Parathyroid adenoma (tissue), 2 donors: ENCODE results near the gene GGA3.
A peak's percentile ranks its signal among the peaks of the same experiment; 100 is the strongest.

Experiments
- H2AFZ ChIP-seq: fragments of 300-600 bp; sonication (generic); one replicate; pipeline ENCODE4 v1.7.0; 2017; ENCODE audit warnings: antibody characterized with exemption, mild to moderate bottlenecking
- H3K27ac ChIP-seq: fragments of 300-600 bp; sonication (generic); one replicate; pipeline ENCODE4 v1.7.0; 2017
- H3K27me3 ChIP-seq: fragments of 300-600 bp; sonication (generic); one replicate; pipeline ENCODE4 v1.7.0; 2017; ENCODE audit warnings: low read length; ENCODE audit not compliant: control insufficient read depth, insufficient read depth
- H3K36me3 ChIP-seq: fragments of 300-600 bp; sonication (generic); one replicate; pipeline ENCODE4 v1.7.0; 2017; ENCODE audit warnings: low read length; ENCODE audit not compliant: control insufficient read depth, insufficient read depth
- H3K4me1 ChIP-seq: fragments of 300-600 bp; sonication (generic); one replicate; pipeline ENCODE4 v1.7.0; 2017; ENCODE audit warnings: control low read depth
- H3K4me2 ChIP-seq: fragments of 300-600 bp; sonication (generic); one replicate; pipeline ENCODE4 v1.7.0; 2017; ENCODE audit warnings: low read length
- H3K4me3 ChIP-seq: fragments of 300-600 bp; sonication (generic); one replicate; pipeline ENCODE4 v1.7.0; 2017; ENCODE audit warnings: low read depth, low read length
- H3K79me2 ChIP-seq: fragments of 300-600 bp; sonication (generic); one replicate; pipeline ENCODE4 v1.7.0; 2017; ENCODE audit warnings: control low read depth
- H3K9ac ChIP-seq: fragments of 300-600 bp; sonication (generic); one replicate; pipeline ENCODE4 v1.7.0; 2017; ENCODE audit warnings: mild to moderate bottlenecking
- H3K9me3 ChIP-seq: fragments of 300-600 bp; sonication (generic); one replicate; pipeline ENCODE4 v1.7.0; 2017; ENCODE audit warnings: low read length; ENCODE audit not compliant: control insufficient read depth
- CTCF ChIP-seq: fragments of 300-600 bp; sonication (generic); IDR thresholded peaks from one replicate; pipeline ENCODE4 v1.7.0; 2017; ENCODE audit warnings: antibody characterized with exemption, mild to moderate bottlenecking
- donor health status: primary hyperparathyroidism.

The GGA3 gene

GRCh38 chr17:75252039-75252816 is 9.2 kb downstream of the GGA3 start:
- H3K36me3 ChIP-seq: no peaks in the 10 kb centered on the region
- no peak overlapping the region for H3K9ac ChIP-seq
- TF ChIP-seq CTCF: no peak

GRCh38 chr17:75250009-75250471 is 11.4 kb downstream of the GGA3 start:
- TF ChIP-seq CTCF: no peak
- Histone ChIP-seq H3K4me1 (no peaks in the 10 kb centered on the region), H3K27ac (peak overlapping the region; percentile 11), H2AFZ (no peak overlapping the region), H3K27me3 (no peaks in the 10 kb centered on the region), H3K4me2 (no peak overlapping the region), H3K36me3 (no peaks in the 10 kb centered on the region), H3K4me3 (no peak overlapping the region), H3K9me3 (no peaks in the 10 kb centered on the region), H3K79me2 (peaks cover 30% of the 10 kb centered on the region), H3K9ac (no peak overlapping the region)

More at GRCh38 chr17:75252039-75252816, 9.2 kb downstream of the GGA3 start:
- no peaks in the 10 kb centered on the region for H3K4me1 ChIP-seq
- no peak overlapping the region for H3K27ac ChIP-seq
- no peaks in the 10 kb centered on the region for H3K27me3 ChIP-seq
- no peaks in the 10 kb centered on the region for H3K9me3 ChIP-seq
- no peak overlapping the region for H3K4me2 ChIP-seq
- H3K4me3 ChIP-seq: no peak overlapping the region
- no peak overlapping the region for H2AFZ ChIP-seq
- peaks cover 33% of the 10 kb centered on the region for H3K79me2 ChIP-seq

- H3K27ac ChIP-seq: no peak overlapping the region
Observed at GRCh38 chr17:75249564-75249963, 11.8 kb downstream of the GGA3 start.

GRCh38 chr17:75246404-75246803 is 15.0 kb downstream of the GGA3 start:
- no peaks in the 10 kb centered on the region for H3K36me3 ChIP-seq
- no peak overlapping the region for H3K9ac ChIP-seq
- no peak overlapping the region for H3K27ac ChIP-seq

More at GRCh38 chr17:75249564-75249963, 11.8 kb downstream of the GGA3 start:
- Histone ChIP-seq H2AFZ (no peak overlapping the region), H3K79me2 (peaks cover 26% of the 10 kb centered on the region), H3K4me3 (no peak overlapping the region), H3K27me3 (no peaks in the 10 kb centered on the region), H3K36me3 (no peaks in the 10 kb centered on the region), H3K9me3 (no peaks in the 10 kb centered on the region), H3K4me2 (no peak overlapping the region), H3K9ac (no peak overlapping the region), H3K4me1 (no peaks in the 10 kb centered on the region)
- no peak for TF ChIP-seq CTCF

More at GRCh38 chr17:75246404-75246803, 15.0 kb downstream of the GGA3 start:
- no peak for TF ChIP-seq CTCF
- peaks cover 10% of the 10 kb centered on the region for H3K79me2 ChIP-seq
- H2AFZ ChIP-seq: no peak overlapping the region
- no peaks in the 10 kb centered on the region for H3K9me3 ChIP-seq
- H3K4me2 ChIP-seq: no peak overlapping the region
- no peaks in the 10 kb centered on the region for H3K4me1 ChIP-seq
- no peaks in the 10 kb centered on the region for H3K27me3 ChIP-seq
- no peak overlapping the region for H3K4me3 ChIP-seq
